HEK293T (cell line): ENCODE data around the gene GOLGB1.
"Not testable (repeated sequence)": the region's sequence is repeated elsewhere in the genome, so short reads cannot be mapped to it uniquely, and the experiment has no call there.

ENCODE experiments used
- ARNT ChIP-seq: fragments of 450-650 bp; IDR thresholded peaks from 2 replicates; pipeline ENCODE4 v1.6.1; 2017; ENCODE audit warnings: mild to moderate bottlenecking
- BHLHE40 ChIP-seq: fragments of 450-650 bp; IDR thresholded peaks from 2 replicates; pipeline ENCODE4 v1.6.1; 2016; ENCODE audit warnings: mild to moderate bottlenecking, moderate library complexity, borderline replicate concordance
- ELF4 ChIP-seq: fragments of 450-650 bp; IDR thresholded peaks from 2 replicates; pipeline ENCODE4 v1.6.1; 2017; ENCODE audit warnings: antibody characterized with exemption
- FOXA1 ChIP-seq: fragments of 450-650 bp; IDR thresholded peaks from 2 replicates; pipeline ENCODE4 v1.6.1; 2016; ENCODE audit warnings: mild to moderate bottlenecking
- FOXM1 ChIP-seq: fragments of 450-650 bp; IDR thresholded peaks from 2 replicates; pipeline ENCODE4 v1.6.1; 2017; ENCODE audit warnings: mild to moderate bottlenecking, borderline replicate concordance
- HDGF ChIP-seq: fragments of 450-650 bp; IDR thresholded peaks from 2 replicates; pipeline ENCODE4 v1.6.1; 2017; ENCODE audit warnings: antibody characterized with exemption, borderline replicate concordance
- L3MBTL2 ChIP-seq: fragments of 450-650 bp; conservative IDR thresholded peaks from 2 replicates; pipeline ENCODE4 v1.6.1; 2016; ENCODE audit warnings: mild to moderate bottlenecking
- LEF1 ChIP-seq: fragments of 450-650 bp; IDR thresholded peaks from 2 replicates; pipeline ENCODE4 v1.6.1; 2017; ENCODE audit warnings: mild to moderate bottlenecking, borderline replicate concordance
- NFRKB ChIP-seq: fragments of 450-650 bp; IDR thresholded peaks from 2 replicates; pipeline ENCODE4 v1.6.1; 2016; ENCODE audit warnings: mild to moderate bottlenecking, moderate library complexity
- SP1 ChIP-seq: fragments of 450-650 bp; IDR thresholded peaks from 2 replicates; pipeline ENCODE4 v1.6.1; 2017
- SUZ12 ChIP-seq: fragments of 450-650 bp; IDR thresholded peaks from 2 replicates; pipeline ENCODE4 v1.6.1; 2016; ENCODE audit warnings: mild to moderate bottlenecking

- not testable (repeated sequence) for TF ChIP-seq ELF4, FOXA1, LEF1, HDGF, SUZ12, FOXM1, SP1, ARNT, NFRKB, BHLHE40, L3MBTL2
Measured at GRCh38 chr3:121743106-121743505, 6.4 kb downstream of the GOLGB1 start.
